ENCODE measurements around the gene FAM20B. TPM values are rescaled to one million over a fixed set of nuclear protein-coding genes. Genes with fewer than 3 reads are reported as not detected.

The FAM20B gene
- total and polyA plus RNA-seq, 2 of the 8 experiments (the other 6 are each of a cell fraction or from before 2014, with no cell fraction given): 8.3 to 36.6 TPM

GRCh38 chr1:179089827-179090482, 64.3 kb downstream of the FAM20B start (continued):
- no peak for TF ChIP-seq TAF1 (IDR thresholded peaks at IDR 0.05; ENCODE audit: low read depth, low read length)
- peak; percentile 37; the same call in 1 of the 2 replicates for TF ChIP-seq POLR2AphosphoS5 (IDR thresholded peaks at IDR 0.05; ENCODE audit: low read depth, low read length)
- no peak for TF ChIP-seq CEBPB (IDR thresholded peaks at IDR 0.05; ENCODE audit: low read depth, low read length)
- TF ChIP-seq YY1 (IDR thresholded peaks at IDR 0.05; ENCODE audit: low read depth, low read length): no peak
- TF ChIP-seq EGR1 (IDR thresholded peaks at IDR 0.05; ENCODE audit: borderline replicate concordance, low read depth, low read length): no peak
- no peak for TF ChIP-seq ZNF274 (IDR thresholded peaks at IDR 0.05; ENCODE audit: borderline replicate concordance, extremely low read depth, low read length)
- no peak for TF ChIP-seq SIRT6 (IDR thresholded peaks at IDR 0.05; ENCODE audit: low read length)
